AG09309 (cell line): Measurements from ENCODE around the gene CABP4.

Source experiments
- DNase-seq: peaks from one replicate; pipeline ENCODE4 v3.0.0-alpha.2; 2010; ENCODE audit warnings: low read depth
- H3K4me3 ChIP-seq: 2 replicates; pipeline ENCODE4 v1.5.1; 2011; ENCODE audit warnings: mild to moderate bottlenecking, low read depth, low read length, moderate library complexity; ENCODE audit not compliant: control insufficient read depth
- TF ChIP-seq, protein P1 (sequence below): IDR thresholded peaks from 2 replicates; pipeline ENCODE4 v1.5.1; 2011; ENCODE audit warnings: mild to moderate bottlenecking, low read depth, low read length, inconsistent platforms; ENCODE audit not compliant: insufficient read depth, control insufficient read depth; ENCODE audit errors: missing control alignments

Gene CABP4

DNA sequence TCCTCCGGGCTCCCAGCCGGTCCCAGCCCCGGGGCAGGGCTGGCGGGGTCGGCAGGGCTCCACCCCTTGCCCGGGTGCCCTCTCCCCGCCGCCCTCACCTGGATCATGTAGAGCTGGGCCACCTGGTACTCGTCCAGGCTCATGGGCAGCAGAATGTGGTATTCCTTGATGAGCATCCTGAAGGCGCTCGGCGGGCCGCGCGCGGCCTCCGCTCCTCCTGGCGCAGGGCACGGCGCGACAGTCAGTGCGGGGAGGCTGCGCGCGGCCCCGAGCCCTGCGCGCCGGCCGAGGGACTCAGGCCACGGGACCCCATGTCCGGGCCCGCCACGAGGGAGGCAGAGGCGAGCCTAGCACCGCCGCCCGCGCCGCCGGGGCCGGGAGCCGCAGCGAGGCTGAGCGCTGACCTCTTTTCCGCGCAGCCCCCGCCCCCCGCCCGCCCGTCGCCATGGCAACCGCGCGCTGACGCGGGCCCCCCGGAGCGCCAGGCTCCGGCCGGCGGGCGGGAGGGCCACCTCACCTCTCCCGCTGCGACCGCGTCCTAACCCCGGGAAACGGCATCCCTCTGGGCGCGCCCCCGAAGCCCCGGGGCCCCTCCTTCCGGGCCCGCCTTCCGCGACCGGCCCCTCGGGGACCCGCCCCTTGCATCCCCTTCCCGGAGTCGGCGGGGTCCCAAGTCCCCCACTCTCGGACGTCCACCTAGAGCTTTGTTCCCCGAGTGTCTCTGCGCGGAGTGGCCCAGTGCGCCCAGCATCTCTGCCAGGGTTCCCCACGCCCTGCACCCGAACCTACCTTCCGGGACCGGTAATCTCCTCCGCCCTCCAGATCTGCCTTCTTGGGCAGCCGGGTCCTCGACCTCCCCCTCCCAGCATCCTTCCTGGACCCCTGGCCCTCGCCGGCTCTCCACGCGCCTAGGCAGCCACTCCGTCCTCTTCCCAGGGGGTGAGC is 49.1 kb downstream of the CABP4 start:
- DNase-seq, result no peak
- TF ChIP-seq, protein P1, sequence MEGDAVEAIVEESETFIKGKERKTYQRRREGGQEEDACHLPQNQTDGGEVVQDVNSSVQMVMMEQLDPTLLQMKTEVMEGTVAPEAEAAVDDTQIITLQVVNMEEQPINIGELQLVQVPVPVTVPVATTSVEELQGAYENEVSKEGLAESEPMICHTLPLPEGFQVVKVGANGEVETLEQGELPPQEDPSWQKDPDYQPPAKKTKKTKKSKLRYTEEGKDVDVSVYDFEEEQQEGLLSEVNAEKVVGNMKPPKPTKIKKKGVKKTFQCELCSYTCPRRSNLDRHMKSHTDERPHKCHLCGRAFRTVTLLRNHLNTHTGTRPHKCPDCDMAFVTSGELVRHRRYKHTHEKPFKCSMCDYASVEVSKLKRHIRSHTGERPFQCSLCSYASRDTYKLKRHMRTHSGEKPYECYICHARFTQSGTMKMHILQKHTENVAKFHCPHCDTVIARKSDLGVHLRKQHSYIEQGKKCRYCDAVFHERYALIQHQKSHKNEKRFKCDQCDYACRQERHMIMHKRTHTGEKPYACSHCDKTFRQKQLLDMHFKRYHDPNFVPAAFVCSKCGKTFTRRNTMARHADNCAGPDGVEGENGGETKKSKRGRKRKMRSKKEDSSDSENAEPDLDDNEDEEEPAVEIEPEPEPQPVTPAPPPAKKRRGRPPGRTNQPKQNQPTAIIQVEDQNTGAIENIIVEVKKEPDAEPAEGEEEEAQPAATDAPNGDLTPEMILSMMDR, result no peak
- peak overlapping the region; percentile 53 for H3K4me3 ChIP-seq

- TF ChIP-seq, protein P1, result no peak
- no peak for DNase-seq
- H3K4me3 ChIP-seq, result peak within 1 kb of the TSS; percentile 53
Observed at GRCh38 chr11:67504950-67505581, 49.9 kb downstream of the CABP4 start, which contains the start of gene PITPNM1. TSS of gene PITPNM1 (minus strand) at chr11:67505363. CDS start at chr11:67504180, 1,183 bp downstream.

GRCh38 chr11:67505605-67506396 is 50.6 kb downstream of the CABP4 start:
- TF ChIP-seq, protein P1, result peak; percentile 98

GRCh38 chr11:67506426-67507051 is 51.4 kb downstream of the CABP4 start:
- DNase-seq, result no peak
- no peak overlapping the region for H3K4me3 ChIP-seq
- TF ChIP-seq, protein P1, result no peak

More at GRCh38 chr11:67505605-67506396, 50.6 kb downstream of the CABP4 start:
- peak overlapping the region; percentile 53 for H3K4me3 ChIP-seq
- peak; percentile 67 for DNase-seq

- TF ChIP-seq, protein P1, result no peak
Observed at GRCh38 chr11:67507242-67507863, 52.2 kb downstream of the CABP4 start.

More at GRCh38 chr11:67507242-67507863, 52.2 kb downstream of the CABP4 start:
- DNase-seq, result peak; percentile 17
- H3K4me3 ChIP-seq, result peak overlapping the region; percentile 86
